HG02884 (cell line): ENCODE results near the gene RBM24.
"Not testable (repeated sequence)": the region's sequence is repeated elsewhere in the genome, so short reads cannot be mapped to it uniquely, and the experiment has no call there.

Experiments
- ATAC-seq: cut with Tn5 transposase; IDR thresholded peaks from one replicate; pipeline ENCODE4 v1.9.1; 2021; ENCODE audit warnings: mild to moderate bottlenecking, moderate library complexity; ENCODE audit not compliant: unreplicated experiment

The RBM24 gene

GRCh38 chr6:17289630-17290061 lies 8.5 kb downstream of the RBM24 start:
- no peak for ATAC-seq

GRCh38 chr6:17291778-17292177 lies 10.6 kb downstream of the RBM24 start:
- ATAC-seq = no peak

GRCh38 chr6:17292600-17293133 lies 11.5 kb downstream of the RBM24 start:
- ATAC-seq = no peak

DNA sequence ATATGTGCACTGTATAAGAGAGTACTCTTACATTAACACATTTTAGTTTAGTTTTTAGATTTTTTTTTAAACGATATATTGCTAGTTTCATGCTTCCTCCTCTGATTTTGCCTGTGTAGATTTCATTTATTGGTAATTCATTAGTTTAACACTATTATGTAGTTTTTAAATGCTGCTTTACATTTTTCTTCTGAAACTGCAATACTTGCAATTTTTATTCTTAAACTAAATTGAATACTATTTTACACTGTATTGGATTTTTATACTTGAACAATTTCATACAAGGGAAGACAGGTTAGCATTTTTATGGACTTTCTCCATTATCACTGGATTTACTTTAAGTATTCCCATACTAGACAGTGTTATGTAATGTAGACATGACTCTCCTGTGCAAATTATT lies 12.2 kb downstream of the RBM24 start:
- ATAC-seq = no peak

DNA sequence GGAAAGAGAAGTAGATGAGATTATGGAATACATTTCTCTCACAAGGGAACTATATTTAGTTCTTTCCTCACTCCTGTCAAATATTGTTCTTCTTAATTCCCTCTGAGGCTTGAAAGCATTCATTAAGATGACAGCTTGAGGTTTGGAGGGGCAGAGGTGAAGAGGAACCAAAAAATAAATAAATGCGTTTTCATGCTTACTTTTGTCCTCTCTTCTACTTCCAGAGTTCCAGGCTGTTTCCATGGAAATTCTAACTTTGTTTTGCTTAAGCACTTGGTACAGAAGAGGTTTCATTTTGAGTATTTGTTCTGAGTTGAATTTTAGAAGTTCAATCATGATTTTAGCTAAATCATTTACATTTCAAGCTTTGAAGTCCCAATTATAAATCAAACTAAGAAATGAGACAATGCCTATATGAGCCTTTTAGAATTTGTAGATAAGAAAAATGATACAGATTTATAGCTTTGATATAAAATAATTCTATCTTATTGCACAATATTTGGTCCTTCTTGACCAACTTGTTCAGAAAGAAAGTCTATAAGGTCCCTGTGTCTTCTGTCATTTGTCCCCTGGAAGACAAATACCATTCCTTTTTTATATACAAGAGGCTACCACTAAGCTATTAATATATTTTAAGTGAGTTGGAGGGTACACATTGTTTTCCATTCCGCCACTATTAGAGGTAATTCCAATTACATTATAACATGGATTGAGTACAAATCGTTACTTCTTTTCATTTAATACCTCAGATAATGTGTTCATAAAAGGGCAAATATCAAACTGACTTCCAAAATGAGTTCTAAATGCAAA lies 16.3 kb downstream of the RBM24 start:
- no peak for ATAC-seq

GRCh38 chr6:17298257-17298656 lies 17.1 kb downstream of the RBM24 start:
- no peak for ATAC-seq

DNA sequence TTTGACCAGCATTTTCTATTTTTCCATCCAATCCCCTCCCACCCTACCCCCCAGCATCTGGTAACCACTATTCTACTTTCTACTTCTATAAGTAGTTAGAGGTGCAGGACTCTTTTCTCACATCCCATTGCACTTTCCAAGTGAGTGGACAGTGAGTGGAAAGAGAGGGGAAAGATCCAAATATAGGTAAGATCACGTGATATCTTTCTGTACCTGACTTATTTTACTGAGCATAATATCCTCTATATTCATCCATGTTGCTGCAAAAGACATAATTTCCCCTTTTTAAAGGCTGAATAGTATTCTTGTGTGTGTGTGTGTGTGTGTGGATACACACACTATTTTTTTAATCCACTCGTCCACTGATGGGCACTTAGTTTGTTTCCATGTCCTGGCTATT lies 18.1 kb downstream of the RBM24 start:
- no peak for ATAC-seq

- ATAC-seq = no peak
Observed at GRCh38 chr6:17299750-17300149, 18.6 kb downstream of the RBM24 start.

- no peak for ATAC-seq
Observed at GRCh38 chr6:17300637-17301036, 19.5 kb downstream of the RBM24 start.

DNA sequence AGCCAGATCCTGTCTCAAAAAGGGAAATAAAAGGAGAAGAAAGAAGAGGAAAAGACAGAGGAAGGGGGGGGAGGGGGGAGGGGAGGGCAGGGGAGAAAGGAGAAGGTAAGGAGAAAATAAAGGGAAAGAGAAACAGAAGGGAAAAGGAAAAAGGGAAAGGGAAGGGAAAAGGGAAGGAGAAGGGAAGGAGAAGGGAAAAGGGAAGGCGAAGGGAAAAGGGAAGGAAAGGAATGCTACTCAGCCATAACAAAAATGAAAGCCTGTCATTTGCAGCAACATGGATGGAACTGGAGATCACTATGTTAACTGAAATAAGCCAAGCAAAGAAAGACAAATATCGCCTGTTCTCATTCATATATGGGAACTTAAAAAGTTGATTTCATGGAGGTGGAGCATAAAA lies 22.3 kb downstream of the RBM24 start:
- no peak for ATAC-seq

- ATAC-seq = no peak
Observed at GRCh38 chr6:17305219-17306001, 24.2 kb downstream of the RBM24 start.

DNA sequence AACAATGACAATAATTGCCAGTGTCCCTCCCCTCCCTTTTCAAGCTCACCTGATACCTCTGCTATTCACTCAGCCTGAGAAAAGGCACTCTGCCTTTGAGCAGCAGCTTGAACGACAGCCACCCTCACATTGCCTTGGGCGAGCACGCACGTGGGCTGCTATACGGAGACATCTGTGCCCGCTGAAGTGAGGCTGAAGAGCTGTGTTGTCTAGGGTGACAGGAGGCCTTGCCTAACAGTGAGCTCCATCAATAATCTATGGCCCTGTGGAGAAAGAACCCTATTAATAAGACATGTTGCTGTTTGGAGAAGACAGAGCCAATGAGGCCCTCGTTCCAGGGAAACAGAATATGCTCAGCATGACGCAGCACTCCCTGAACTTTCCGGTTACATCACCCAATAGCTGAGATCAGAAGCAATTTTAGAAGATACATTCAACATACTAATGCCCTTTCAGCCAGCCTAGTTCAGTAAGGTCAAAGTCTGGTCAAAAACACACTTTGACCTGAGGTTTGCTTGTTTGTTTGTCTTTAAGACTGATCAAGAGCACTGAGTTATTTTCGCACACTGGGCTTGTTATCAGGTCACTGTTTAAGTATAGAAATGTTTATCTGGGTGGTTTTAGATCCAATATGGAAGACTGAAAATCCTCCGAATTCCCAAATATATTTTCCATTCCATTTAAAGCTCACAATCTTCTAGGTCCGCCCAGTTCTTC lies 30.6 kb downstream of the RBM24 start:
- no peak for ATAC-seq

DNA sequence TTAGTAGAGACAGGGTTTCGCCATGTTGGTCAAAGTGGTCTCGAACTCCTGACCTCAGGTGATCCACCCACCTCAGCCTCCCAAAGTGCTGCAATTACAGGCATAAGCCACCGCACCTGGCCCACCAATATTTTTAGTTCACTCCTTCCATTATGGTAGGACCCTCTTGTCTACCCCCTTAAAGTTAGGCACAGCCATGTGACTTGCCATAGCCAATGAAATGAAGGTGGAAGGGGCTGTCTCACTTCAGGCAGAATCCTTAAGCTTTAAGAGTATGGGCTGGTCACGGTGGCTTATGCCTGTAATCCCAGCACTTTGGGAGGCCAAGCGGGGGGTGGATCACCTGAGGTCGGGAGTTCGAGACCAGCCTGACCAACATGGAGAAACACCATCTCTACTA lies 32.1 kb downstream of the RBM24 start:
- not testable (repeated sequence) for ATAC-seq

DNA sequence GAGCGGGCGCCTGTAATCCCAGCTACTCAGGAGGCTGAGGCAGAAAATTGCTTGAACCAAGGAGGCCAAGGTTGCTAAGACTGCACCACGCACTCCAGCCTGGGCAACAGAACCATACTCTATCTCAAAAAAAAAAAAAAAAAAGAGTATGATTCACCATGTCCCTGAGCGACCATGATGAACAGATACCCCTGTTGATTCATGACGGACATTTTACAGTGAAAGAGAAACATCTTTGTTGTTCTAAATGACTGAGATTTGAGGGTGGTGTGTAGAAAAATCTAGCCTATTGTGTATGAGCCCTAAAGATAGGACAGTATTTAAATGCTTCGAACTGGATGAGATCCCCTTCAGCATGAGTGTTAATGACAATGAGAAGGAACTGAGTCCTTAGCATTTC lies 32.8 kb downstream of the RBM24 start:
- ATAC-seq = no peak

DNA sequence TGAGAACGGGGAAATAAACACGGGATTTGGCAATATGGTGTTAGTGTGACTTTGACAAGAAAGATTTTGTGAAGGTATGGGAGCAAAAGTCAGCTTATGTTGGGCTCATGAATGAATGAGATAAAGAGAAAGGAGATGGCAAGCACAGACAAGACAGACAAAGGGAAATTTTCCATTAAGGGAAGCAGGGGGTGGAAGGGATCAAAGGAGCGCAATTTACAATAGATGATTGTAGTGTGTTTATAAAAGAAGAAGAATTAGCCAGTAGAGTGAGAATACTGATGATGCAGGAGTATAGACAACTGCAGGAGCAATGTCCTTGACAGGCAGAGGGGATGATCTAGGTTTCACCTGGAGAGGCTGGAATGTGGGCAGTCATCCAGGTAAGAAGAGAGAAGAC lies 34.1 kb downstream of the RBM24 start:
- ATAC-seq = no peak

DNA sequence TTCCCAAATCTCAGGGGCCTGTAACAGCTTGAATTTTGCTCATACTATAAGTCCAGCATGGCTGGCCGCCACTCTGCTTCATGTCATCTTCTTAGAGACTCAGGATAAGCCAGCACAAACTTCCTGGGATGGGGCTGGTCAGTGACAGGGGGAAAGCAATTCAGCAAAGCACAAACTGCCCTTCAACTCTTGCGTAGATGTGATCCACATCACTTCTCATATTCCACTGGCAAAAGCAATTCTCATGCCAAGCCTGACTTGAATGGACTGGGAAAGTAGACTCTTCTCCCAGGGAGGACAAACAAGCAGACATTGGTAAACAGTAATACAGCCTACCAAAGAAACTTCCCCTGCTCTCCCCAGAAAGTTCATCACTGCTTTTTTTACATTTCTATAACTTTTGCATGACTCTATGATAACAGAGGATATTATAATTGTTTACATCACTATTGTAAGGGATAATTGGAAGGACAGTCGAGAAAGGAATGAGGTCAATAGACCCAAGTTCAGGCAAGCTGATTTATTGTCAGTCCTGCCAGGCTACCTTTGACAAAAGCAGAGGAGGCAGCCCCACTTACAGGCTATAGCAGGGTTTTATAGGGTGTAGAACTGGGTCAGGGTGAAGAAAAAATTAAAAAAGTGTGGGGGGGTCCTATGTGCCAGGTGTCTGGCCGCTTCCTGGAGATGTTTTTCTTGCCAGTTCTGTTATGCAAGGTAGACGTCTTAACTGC lies 37.4 kb downstream of the RBM24 start:
- ATAC-seq = no peak

DNA sequence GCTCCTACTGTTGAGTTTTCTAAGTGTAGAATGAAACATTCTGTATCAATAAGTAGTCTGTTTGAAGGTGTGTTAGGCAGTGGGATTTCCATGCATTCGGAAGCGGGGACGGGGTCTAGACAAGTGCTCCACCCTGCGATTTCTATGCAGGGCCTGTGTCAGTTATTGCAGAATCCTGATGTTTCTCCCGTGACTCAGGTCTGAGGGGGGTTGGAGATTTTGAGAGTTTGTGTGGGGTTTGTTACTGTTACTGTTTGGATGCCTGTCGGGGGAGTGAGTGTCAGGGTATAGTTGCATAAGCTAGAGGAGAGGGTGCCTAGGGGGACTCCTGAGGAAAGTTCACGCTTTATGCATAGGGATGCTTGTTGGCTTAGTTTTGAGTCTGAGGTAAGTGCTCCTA lies 39.1 kb downstream of the RBM24 start:
- not testable (repeated sequence) for ATAC-seq

- ATAC-seq = no peak
Observed at GRCh38 chr6:17331238-17331637, 50.1 kb downstream of the RBM24 start.

DNA sequence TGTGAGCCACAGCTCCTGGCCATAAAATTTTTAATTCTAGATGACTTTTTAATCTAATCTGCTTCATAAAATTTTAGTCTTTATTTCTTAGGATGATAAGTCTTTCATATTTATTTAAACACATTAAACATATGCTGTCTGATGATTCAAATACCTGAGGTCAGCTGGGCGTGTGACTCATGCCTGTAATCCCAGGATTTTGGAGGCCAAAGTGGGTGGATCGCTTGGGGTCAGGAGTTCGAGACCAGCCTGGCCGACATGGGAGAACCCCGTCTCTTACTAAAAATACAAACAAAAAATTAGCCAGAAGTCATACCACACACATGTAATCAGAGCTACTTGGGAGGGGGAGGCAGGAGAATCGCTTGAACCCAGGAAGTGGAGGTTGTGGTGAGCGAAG lies 53.1 kb downstream of the RBM24 start:
- no peak for ATAC-seq

- no peak for ATAC-seq
Observed at GRCh38 chr6:17336425-17336824, 55.3 kb downstream of the RBM24 start.

DNA sequence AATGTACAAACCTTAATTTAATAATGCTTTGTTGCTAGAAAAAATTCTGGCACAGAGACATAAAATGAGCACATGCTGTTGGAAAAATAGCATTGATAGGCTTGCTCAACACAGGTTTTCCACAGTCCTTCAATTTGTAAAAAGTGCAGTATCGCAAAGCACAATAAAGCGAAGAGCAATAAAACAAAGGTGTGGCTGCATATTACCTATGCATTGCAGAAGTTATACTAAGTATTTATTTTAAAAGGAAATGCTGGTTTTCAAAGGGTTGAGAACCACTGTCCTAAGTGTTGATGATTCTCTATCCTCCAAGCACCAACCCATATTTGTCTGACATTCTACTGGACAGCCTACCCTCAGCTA lies 58.1 kb downstream of the RBM24 start:
- ATAC-seq = no peak
